Heart right ventricle (tissue), 16 donors: Measurements from ENCODE around the gene ZNF846. TPM values are rescaled to one million over a fixed set of nuclear protein-coding genes. Genes with fewer than 3 reads are reported as not detected.
A peak's percentile ranks its signal among the peaks of the same experiment; 100 is the strongest.

ENCODE experiments used
- ATAC-seq, 8 donors: fragments of 200-7000 bp; cut with Tn5 transposase; one replicate each; pipeline ENCODE4 v1.9.1; 2020; ENCODE audit warnings: mild to moderate bottlenecking in 8 of 8, moderate library complexity in 8 of 8, moderate number of reproducible peaks in 1 of 8
- DNase-seq, 2 donors: peaks; one replicate each; pipeline ENCODE4 v3.0.0-alpha.2; 2020
- H3K27ac ChIP-seq, 10 donors: fragments of 200-600 bp; sonication (generic) in 2 of 10; one replicate each; pipeline versions ENCODE4 v1.5.0 to v1.8.0; 2020 to 2022; ENCODE audit warnings: mild to moderate bottlenecking in 3 of 10
- H3K27me3 ChIP-seq, 7 donors: fragments of 200-600 bp; one replicate each; pipeline ENCODE4 v1.8.0; 2021 to 2022; ENCODE audit warnings: mild to moderate bottlenecking in 2 of 7
- H3K36me3 ChIP-seq, 9 donors: fragments of 200-600 bp; sonication (generic) in 1 of 9; one replicate each; pipeline versions ENCODE4 v1.5.0 to v1.8.0; 2020 to 2022; ENCODE audit warnings: mild to moderate bottlenecking in 2 of 9
- H3K4me1 ChIP-seq, 9 donors: fragments of 200-600 bp; sonication (generic) in 1 of 9; one replicate each; pipeline versions ENCODE4 v1.5.0 to v1.8.0; 2020 to 2022; ENCODE audit warnings: mild to moderate bottlenecking in 4 of 9
- H3K4me3 ChIP-seq, 10 donors: fragments of 200-600 bp; sonication (generic) in 2 of 10; one replicate each; pipeline versions ENCODE4 v1.5.0 to v1.8.0; 2020 to 2022; ENCODE audit warnings: mild to moderate bottlenecking in 7 of 10, moderate library complexity in 2 of 10
- H3K9me3 ChIP-seq, 11 donors: fragments of 200-600 bp in 10 of 11; sonication (generic) in 2 of 11; one replicate each; pipeline versions ENCODE4 v1.5.0 to v1.8.0; 2013 to 2022; ENCODE audit warnings: mild to moderate bottlenecking in 2 of 11, control low read depth in 1 of 11, moderate library complexity in 1 of 11
- WGBS, 2 donors: extraction: QIAGEN DNeasy Blood & Tissue Kit; methylation state at CpG; one replicate each; pipeline ENCODE4 v1.1.7; 2013; ENCODE audit warnings: inconsistent platforms in 1 of 2; 5-methylcytosine and 5-hydroxymethylcytosine counted together
- intact Hi-C, 10 donors: fragments of 100-400 bp; cut with DNase I; formaldehyde crosslinking; loops; one replicate each; pipeline versions ENCODE4 v1.11.1 to v1.14.2; 2022
- polyA plus RNA-seq, 2 donors: library from polyadenylated mRNA; stranded (reverse); fragments of 200-250 nt; gene quantifications; one replicate each; pipeline ENCODE4 v1.2.3, GENCODE V29; 2013
- total RNA-seq, 10 donors: library from RNA; stranded (reverse); fragmentation: NEBNext Ultra II Directional in 3 of 10; extraction: Animal tissue kit (Norgen Biotek cat#: 25700) in 3 of 10; gene quantifications; one replicate each; pipeline versions ENCODE4 v1.2.1 to v1.2.4, GENCODE V29; 2021 to 2023
- TF ChIP-seq, protein P1 (sequence below), 9 donors: fragments of 200-600 bp; sonication (generic) in 2 of 9; IDR thresholded peaks; one replicate each; pipeline versions ENCODE4 v1.5.0 to v1.8.0; 2021 to 2022; ENCODE audit warnings: antibody characterized with exemption in 9 of 9, mild to moderate bottlenecking in 5 of 9, moderate library complexity in 1 of 9
- donor health status: Arrhythmogenic right ventricular cardiomyopathy.
- donor health status: ischemic (EF 13 %, LVEDD 7.1; RV severe dilation, severe dysfunction).
- donor health status: healthy with polysubstance abuse.
- donor health status: DM: no; HTN: yes; CAD: no.
- donor health status: DM: no; HTN: no; CAD: no.
- donor health status: ischemic (EF 25% LVEDD 6.9; RV normal size, moderate dysfunction).
- donor health status: ischemic (EF 25% LVEDD 5.7; RV mildly dilated, moderate dysfunction).
- donor health status: healthy.
- donor health status: DM: yes; HTN: yes; CAD: no.
- donor health status: Ischemic cardiomyopathy.
- donor health status: ischemic (EF 35%, LVEDD 5.7; RV mildly dilated, moderate dysfunction).
- donor health status: nonischemic (EF 11% LVEDD 7.7; RV severe dilation, severe dysfunction).
- donor health status: DM: yes; HTN: yes; CAD: no.
- donor health status: PGD.
- donor health status: ischemic (EF 29% LVEDD 5.4; RV normal size, mild dysfunction).
- donor health status: nonischemic (EF 23%, LVEDD 6.1; RV moderate dilation, normal function).

The ZNF846 gene
- total and polyA plus RNA-seq, 12 donors, result 3.9 to 21.4 (median 10.1) TPM

DNA sequence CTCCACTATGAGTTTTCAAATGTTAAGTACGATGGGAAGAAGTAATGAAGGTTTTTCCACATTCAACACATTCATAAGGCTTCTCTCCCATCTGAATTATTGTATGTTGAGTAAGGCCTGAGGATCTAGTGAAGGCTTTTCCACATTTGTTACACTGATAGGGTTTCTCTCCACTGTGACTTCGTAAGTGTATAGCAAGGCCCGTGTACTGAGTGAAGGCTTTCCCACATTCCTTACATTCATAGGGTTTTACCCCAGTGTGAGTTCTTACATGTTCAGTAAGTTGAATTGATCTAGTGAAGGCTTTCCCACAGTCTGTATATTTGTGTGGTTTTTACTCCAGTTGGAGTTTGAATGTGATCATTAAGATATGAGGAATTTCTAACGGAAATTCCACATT, 44.4 kb downstream of the ZNF846 start:
- intact Hi-C loops, result no loop called here
- ATAC-seq (no peak), DNase-seq (no peak)
- H3K27me3 ChIP-seq, result no peaks in the 10 kb centered on the region
- 87 to 90% methylated on average over 4 of the region's 4 CpGs for WGBS, 2 donors
- peaks cover 0 to 17% (median 0%) of the 10 kb centered on the region in 11 donors for H3K9me3 ChIP-seq
- H3K36me3 ChIP-seq, result no peaks in the 10 kb centered on the region
- no peak overlapping the region for H3K4me3 ChIP-seq
- H3K4me1 ChIP-seq, result peaks cover 0 to 4% (median 0%) of the 10 kb centered on the region in 9 donors
- TF ChIP-seq, protein P1, sequence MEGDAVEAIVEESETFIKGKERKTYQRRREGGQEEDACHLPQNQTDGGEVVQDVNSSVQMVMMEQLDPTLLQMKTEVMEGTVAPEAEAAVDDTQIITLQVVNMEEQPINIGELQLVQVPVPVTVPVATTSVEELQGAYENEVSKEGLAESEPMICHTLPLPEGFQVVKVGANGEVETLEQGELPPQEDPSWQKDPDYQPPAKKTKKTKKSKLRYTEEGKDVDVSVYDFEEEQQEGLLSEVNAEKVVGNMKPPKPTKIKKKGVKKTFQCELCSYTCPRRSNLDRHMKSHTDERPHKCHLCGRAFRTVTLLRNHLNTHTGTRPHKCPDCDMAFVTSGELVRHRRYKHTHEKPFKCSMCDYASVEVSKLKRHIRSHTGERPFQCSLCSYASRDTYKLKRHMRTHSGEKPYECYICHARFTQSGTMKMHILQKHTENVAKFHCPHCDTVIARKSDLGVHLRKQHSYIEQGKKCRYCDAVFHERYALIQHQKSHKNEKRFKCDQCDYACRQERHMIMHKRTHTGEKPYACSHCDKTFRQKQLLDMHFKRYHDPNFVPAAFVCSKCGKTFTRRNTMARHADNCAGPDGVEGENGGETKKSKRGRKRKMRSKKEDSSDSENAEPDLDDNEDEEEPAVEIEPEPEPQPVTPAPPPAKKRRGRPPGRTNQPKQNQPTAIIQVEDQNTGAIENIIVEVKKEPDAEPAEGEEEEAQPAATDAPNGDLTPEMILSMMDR (IDR thresholded peaks at IDR 0.05), result no peak
- no peak overlapping the region for H3K27ac ChIP-seq

GRCh38 chr19:9721861-9722260, 46.7 kb downstream of the ZNF846 start:
- 46 to 50% methylated on average over 6 of the region's 6 CpGs for WGBS, 2 donors
- ATAC-seq (no peak), DNase-seq (no peak)
- TF ChIP-seq, protein P1 (IDR thresholded peaks at IDR 0.05), result no peak
- Histone ChIP-seq H3K27ac (peak overlapping the region in 1 of 10 donors; percentile 34), H3K27me3 (no peaks in the 10 kb centered on the region), H3K4me1 (peaks cover 0 to 4% (median 0%) of the 10 kb centered on the region in 9 donors), H3K36me3 (no peaks in the 10 kb centered on the region), H3K4me3 (peak overlapping the region in 1 of 10 donors; percentile 16), H3K9me3 (peaks cover 0 to 17% (median 0%) of the 10 kb centered on the region in 11 donors)
- intact Hi-C loops, result no loop called here

- ATAC-seq (no peak), DNase-seq (no peak)
- WGBS, 2 donors, result 58 to 65% methylated on average over 4 of the region's 4 CpGs
- H3K4me3 ChIP-seq, result no peak overlapping the region
- TF ChIP-seq, protein P1 (IDR thresholded peaks at IDR 0.05), result no peak
- H3K27me3 ChIP-seq, result no peaks in the 10 kb centered on the region
- H3K4me1 ChIP-seq, result peaks cover 0 to 4% (median 0%) of the 10 kb centered on the region in 9 donors
- intact Hi-C loops, result no loop called here
- no peak overlapping the region for H3K27ac ChIP-seq
- H3K9me3 ChIP-seq, result peaks cover 0 to 17% (median 0%) of the 10 kb centered on the region in 11 donors
- H3K36me3 ChIP-seq, result no peaks in the 10 kb centered on the region
Observed at GRCh38 chr19:9720541-9720940, 48.0 kb downstream of the ZNF846 start.

GRCh38 chr19:9711815-9712214, 56.7 kb downstream of the ZNF846 start:
- intact Hi-C loops, result no loop called here
- Histone ChIP-seq H3K9me3 (peaks cover 0 to 32% (median 11%) of the 10 kb centered on the region in 11 donors), H3K27ac (no peak overlapping the region), H3K27me3 (no peaks in the 10 kb centered on the region), H3K4me3 (no peak overlapping the region), H3K36me3 (no peaks in the 10 kb centered on the region), H3K4me1 (no peaks in the 10 kb centered on the region)
- whole genome bisulfite sequencing, 2 donors, result 93 to 95% methylated on average over 3 of the region's 3 CpGs
- ATAC-seq (no peak), DNase-seq (no peak)
- TF ChIP-seq, protein P1 (IDR thresholded peaks at IDR 0.05), result no peak
